Epithelial cell of esophagus (primary cell): Measurements from ENCODE around the gene POU2F1.

Source experiments
- DNase-seq: peaks from one replicate; pipeline ENCODE4 v3.0.0; 2010; ENCODE audit warnings: low read depth
- H3K4me3 ChIP-seq: 2 replicates; pipeline ENCODE4 v1.5.1; 2011; ENCODE audit warnings: mild to moderate bottlenecking, low read length, control low read depth
- CTCF ChIP-seq: IDR thresholded peaks from 2 replicates; pipeline ENCODE4 v1.5.1; 2011; ENCODE audit warnings: low read depth, mild to moderate bottlenecking, low read length, control low read depth, inconsistent platforms; ENCODE audit not compliant: insufficient read depth; ENCODE audit errors: missing control alignments

POU2F1 gene

GRCh38 chr1:167450843-167451242, 230.2 kb downstream of the POU2F1 start:
- no peak for DNase-seq
- no peak overlapping the region for H3K4me3 ChIP-seq
- TF ChIP-seq CTCF: no peak

DNA sequence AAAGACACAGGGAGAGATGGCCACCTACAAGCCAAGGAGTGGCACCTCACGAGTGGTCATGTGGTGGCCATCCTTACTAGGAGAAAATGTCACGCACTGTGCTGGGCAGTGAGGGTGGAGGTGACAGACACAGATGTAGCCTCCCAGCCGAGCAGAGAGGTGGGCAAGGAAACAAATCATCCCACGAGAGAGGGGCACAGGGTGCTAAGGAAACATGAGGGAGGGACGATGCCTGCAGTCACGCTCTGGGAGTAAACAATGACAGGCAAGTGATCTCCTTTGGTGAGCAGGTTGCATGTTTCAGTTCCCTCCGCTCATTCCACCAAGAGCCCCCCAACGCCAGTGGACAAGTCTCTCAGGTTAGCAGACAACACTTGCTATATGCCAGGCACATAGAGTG, 231.8 kb downstream of the POU2F1 start:
- DNase-seq: no peak
- H3K4me3 ChIP-seq: no peak overlapping the region
- no peak for TF ChIP-seq CTCF

DNA sequence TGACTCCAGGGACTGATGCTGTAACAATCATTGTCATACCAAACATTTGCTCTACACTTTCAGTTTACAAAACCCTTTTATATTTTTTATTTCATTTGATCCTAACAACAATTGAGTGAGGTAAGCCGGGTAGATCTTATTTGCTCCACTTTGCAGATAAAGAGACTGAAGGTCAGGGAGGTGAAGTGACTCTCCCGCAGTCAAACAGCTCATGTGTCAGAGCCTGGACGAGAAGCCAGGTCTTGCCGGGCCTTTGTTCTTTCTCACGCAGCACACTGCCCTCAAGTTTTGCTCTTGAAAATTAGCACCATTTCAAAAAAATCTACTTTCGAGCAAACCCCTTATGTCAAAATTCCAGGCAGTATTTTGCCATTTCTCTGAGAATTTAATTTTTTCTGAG, 232.4 kb downstream of the POU2F1 start:
- no peak for TF ChIP-seq CTCF
- no peak overlapping the region for H3K4me3 ChIP-seq
- DNase-seq: no peak

GRCh38 chr1:167454304-167454893, 233.7 kb downstream of the POU2F1 start:
- TF ChIP-seq CTCF: no peak
- peak overlapping the region; percentile 67 for H3K4me3 ChIP-seq
- no peak for DNase-seq

- DNase-seq: peak; percentile 36
- peak overlapping the region; percentile 67 for H3K4me3 ChIP-seq
- no peak for TF ChIP-seq CTCF
Observed at GRCh38 chr1:167454894-167455785, 234.5 kb downstream of the POU2F1 start.

DNA sequence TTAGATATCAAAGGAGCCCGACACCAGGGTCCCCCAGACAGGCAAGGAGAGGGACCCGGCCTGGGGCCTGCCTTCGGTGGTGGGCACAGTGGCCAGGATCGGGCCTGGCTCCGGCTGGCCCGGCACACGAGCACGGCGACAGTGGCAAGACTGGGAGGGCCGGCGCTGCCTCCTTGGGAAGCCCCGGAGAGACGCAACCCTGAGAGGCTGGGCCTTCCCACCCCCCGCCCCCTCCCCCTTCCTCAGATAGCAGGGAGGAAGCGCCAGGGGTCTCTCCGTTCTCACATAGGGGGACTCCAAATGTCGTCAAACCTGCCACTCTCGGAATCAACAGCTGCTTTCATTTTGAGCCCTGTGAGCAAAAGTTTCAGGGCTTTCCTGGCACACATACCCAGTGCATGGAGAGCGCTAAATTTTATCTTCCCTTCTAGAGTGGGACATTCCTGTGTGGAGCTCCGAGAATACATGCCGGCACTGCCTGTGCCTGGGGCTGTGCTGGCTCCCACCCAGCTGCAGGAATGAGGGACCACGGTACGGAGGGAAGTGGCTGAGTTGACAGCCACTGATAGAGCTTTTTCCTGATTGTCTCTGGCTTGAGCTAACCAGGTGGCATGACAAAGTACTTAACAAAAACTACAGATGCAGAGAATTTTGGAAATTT, 235.2 kb downstream of the POU2F1 start:
- TF ChIP-seq CTCF: no peak
- DNase-seq: no peak
- H3K4me3 ChIP-seq: peak overlapping the region; percentile 67

- TF ChIP-seq CTCF: no peak
- no peak overlapping the region for H3K4me3 ChIP-seq
- no peak for DNase-seq
Observed at GRCh38 chr1:167456524-167456923, 235.8 kb downstream of the POU2F1 start.
